Glomerular endothelial cell (primary cell): Measurements from ENCODE around the gene ACBD5. TPM values are rescaled to one million over a fixed set of nuclear protein-coding genes. Genes with fewer than 3 reads are reported as not detected.

Source experiments
- DNase-seq: peaks from one replicate; pipeline ENCODE4 v3.0.0-alpha.2; 2011; ENCODE audit warnings: low read depth, low spot score; ENCODE audit errors: extremely low read depth
- total RNA-seq: library from RNA; depleted of rRNA; stranded (reverse); fragments of >200 nt; gene quantifications from 2 replicates; pipeline ENCODE4 v1.2.3, GENCODE V29; 2015

The ACBD5 gene
- total RNA-seq, 1 donor from 2014 or later: 17.5 TPM

DNA sequence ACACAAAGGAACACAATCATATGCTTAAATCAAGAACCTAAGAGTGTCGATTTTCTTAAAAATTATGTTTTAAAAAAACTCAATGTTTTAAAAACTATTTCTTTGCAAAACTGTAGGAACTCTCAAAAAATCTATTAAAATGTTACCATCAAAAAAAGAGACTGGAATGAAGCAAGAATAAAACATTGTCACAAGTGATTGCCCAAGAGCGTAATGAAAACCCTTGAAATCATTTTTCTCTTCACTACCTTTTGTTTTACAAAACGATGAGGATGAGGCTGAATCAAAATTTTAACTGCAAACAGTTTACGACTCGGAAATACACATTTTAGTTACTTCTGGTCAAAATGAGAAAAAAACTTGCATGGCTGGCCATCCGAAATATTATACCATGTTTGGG, 87.3 kb downstream of the ACBD5 start:
- DNase-seq: no peak

DNA sequence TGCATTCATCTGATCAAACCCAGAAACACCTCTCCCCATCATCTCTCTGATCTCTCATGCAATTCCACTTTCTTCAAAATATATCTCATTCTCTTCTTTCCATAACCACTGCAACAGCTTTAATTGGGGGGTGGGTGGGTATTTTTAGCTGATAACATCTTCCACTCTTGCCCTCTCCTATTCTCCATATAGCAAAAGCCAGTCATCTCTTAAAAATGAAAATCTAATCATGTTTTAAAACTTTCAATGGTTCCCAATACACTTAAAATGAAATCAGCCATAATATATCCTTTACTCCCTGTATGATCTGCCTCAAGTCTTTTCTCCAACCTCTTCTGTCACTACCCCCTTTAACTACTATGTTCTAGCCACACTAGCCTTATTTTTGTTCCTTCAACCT, 87.9 kb downstream of the ACBD5 start:
- DNase-seq: no peak

GRCh38 chr10:27150261-27150660, 90.3 kb downstream of the ACBD5 start:
- DNase-seq: no peak

- no peak for DNase-seq
Measured at GRCh38 chr10:27147701-27148100, 92.9 kb downstream of the ACBD5 start.

DNA sequence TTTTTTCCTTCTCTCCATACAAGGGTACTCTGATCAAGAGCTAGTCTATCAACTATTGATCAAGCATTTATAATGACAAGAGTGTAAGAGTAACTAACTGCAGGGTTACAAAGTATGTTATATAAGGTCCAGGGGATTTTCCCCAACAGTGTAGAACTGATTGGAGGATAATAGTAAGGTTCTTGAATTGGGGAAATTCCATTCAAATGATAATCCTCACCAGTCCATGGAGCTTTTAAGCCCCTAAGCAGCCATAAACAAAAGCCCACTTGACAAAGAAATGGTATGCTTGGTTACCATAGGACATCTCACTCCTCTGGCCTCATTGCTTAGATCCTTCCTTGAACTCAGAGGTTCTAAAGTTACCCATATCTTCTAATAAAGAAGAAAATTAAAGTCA, 94.7 kb downstream of the ACBD5 start:
- DNase-seq: no peak

Other genes with a start within 250 kb of the ACBD5 start
- 3.3 and 6.2 TPM in 2 replicates for gene ANKRD26, start 140.3 kb downstream of the ACBD5 start, total RNA-seq
- 80.9 and 102 TPM in 2 replicates for gene YME1L1, start 86.4 kb downstream of the ACBD5 start, total RNA-seq
- 7.0 and 10.9 TPM in 2 replicates for gene MASTL, start 85.4 kb downstream of the ACBD5 start, total RNA-seq